AG08395 (cell line): Measurements from ENCODE around the gene NCOA6.
"Not testable (repeated sequence)": the region's sequence is repeated elsewhere in the genome, so short reads cannot be mapped to it uniquely, and the experiment has no call there.

Source experiments
- DNase-seq: peaks from one replicate; pipeline ENCODE4 v3.0.0; 2012; ENCODE audit warnings: mixed read lengths, low spot score

Gene NCOA6

DNA sequence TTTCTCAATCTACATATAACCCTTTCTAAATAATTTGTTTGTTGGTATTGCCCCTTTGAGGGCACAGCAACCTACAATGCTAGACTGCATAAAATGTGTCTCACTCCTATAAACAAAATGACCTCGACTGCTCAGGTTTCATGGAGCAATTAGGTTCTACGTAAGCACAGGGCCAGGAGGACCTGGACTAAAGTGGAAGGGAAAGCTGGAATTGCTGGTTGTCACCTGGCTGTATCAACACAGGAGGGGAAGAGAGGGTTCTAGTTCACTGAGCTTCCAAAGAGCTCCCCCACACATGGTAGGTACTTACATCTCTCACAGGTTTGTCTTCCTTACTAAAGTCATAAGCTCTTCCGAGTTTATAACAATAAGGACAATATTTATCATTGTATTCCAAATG is 51.0 kb downstream of the NCOA6 start:
- no peak for DNase-seq

DNA sequence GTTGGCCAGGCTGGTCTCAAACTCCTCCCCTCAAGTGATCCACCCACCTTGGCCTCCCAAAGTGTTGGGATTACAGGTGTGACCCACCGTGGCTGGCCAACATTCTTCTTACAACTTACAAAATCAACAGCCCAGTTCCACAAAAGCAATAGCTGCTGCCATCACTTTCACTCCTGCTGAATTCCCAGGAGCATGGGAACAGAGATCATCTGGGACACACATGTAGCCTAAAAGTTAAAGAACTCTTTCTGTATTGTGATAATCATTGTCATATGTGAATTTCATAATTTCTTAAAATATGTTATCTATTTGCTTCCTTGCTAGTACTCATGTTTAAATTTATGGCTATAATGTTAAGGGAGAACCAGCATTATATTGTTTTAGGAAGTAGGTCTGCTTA is 51.7 kb downstream of the NCOA6 start:
- no peak for DNase-seq

DNA sequence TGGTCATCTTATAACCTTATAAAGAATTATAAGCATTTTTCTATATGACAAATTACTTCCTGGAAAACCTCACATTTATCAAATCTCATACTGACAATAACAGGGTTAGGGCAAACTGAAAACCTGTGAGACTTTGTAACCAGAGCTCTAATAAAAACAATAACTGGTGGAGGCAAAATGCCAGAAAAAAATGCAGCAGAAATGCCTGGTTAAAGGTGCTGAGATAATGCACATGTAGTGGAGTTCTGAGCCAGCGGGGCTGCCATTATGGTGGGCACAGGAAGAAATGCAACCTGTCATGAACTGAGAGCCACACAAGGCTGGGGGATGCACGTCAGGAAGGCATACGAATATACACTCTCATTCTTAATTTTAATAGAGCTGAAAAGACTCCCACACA is 53.0 kb downstream of the NCOA6 start:
- DNase-seq, result no peak

DNA sequence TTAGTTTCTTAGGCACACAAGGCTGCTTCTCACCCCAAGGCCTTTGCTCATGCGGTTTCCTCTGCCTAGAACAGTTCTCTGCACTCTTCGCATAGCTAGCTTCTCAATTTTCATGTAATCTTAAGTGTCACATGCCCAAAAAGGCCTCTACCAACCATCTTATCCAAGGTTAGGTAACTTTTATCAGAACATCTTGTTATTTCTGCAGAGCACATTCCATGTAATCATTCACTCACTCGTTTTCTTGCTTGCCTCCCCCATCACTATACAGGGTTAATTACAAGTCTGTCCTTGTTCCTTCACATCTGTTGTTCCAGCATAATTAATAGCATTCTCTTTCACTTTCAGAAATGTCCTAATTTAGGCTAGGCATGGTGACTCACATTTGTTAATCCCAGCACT is 53.8 kb downstream of the NCOA6 start:
- DNase-seq, result no peak

DNA sequence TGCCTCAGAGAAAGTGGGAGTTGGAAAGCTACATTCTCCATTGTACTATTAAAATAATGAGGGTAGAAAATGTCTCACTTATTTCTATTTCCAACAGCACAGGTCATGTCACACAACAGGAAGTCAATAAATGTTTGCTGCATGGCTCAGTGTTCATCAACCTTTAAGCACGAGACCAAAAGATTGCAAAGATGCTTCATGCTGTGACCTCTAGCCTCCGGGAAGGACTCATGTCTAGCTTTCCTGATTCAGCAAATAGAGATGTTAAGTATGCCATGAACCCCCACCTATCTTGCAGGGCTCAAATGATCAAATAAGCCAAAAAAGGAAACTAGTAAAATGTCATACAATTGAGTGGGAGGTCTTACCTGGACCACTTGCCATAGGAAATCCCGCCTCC is 57.4 kb downstream of the NCOA6 start:
- DNase-seq, result peak; percentile 52

DNA sequence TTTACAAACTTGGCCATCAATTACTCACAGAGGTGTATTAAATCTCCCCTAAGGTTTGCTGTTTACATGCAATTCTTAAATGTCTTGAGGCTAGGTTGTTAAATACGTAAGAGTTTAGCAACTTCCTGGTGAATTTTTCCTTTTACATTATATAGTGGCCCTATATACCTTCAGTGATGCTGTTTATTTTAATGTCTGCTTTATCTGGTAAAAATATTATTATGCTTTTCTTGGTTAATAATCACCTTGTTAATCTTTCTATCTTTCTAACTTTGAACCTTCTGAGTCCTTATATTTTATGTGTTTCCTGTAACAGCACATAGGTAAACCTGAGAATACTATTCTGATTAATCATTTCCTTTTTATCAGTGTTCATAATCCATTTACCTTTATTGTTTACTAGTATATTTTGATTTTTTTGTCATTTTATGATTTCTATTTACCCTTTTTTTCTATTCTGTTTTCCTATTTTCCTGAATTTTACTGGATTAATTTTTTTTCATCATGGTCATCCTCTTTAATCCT is 63.4 kb downstream of the NCOA6 start:
- DNase-seq, result no peak

DNA sequence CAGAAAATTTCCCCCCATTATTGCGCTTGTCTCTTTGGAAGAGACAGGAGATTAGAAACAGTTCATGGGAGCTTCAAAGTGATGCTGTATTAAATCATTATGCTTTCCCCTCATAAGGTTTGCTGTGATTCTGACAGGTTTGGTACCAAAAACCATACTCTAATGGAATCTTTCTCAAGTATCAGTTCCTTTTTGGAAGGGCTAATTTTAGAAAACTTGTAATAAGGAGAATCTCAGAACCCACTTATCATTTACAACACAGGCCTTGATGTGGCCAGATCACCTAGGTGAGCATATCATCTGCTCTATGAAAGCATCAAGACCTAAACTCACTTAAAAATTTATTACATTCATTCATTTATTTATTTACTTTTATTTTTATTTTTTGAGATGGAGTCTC is 70.1 kb downstream of the NCOA6 start:
- no peak for DNase-seq

DNA sequence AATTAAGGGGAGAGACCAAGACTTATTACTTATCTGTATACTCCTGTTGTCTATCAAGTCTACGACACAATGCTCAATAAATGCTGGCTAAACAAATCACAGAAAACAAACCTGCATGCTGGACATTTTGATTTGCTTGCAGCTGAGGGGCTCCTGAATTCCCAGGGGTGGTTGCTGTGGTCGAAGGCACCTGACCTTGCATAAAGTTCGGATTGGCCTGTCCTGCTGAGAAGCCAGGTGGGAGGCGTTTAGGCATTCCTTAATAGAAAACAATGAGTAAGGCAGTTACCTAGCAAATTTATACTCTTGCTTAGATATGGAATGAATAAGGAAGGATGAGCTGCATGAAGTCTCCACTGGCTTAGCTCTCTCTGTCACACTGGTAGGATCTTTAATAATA is 70.8 kb downstream of the NCOA6 start:
- no peak for DNase-seq

DNA sequence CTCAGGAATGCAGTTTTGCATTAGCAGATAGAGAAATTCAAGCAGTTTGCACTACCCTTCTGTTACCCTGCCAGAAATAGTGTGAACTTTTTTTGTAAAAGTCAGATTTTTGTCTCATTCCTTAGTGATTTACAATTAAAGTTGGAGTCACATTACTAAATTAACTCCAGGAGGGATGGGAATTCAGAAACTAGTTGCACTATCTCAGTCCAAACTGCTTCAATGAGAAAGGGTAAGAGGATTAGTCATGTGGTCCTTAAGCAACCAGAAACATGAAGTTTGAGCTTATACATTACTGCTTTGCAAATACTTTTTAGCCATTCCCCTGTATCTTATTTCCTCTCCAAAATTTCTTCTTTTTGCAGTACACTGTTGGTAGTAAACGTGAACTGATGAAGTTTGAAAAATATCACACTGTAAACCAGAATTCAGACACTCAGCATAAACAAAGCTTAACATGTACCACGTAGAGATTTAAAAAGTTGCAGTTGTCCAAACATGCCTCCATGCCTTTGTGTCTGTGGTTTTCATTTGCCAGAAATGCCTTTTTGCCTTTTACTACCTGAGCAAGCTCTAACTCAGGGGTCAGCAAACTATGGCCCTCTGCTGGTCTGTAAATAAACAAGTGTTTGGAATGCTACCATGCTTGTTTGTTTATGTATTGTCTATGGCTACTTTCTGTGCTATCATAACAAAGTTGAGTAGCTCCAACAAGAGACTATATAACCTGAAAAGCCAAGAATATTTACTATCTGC is 71.6 kb downstream of the NCOA6 start:
- peak; percentile 29 for DNase-seq

DNA sequence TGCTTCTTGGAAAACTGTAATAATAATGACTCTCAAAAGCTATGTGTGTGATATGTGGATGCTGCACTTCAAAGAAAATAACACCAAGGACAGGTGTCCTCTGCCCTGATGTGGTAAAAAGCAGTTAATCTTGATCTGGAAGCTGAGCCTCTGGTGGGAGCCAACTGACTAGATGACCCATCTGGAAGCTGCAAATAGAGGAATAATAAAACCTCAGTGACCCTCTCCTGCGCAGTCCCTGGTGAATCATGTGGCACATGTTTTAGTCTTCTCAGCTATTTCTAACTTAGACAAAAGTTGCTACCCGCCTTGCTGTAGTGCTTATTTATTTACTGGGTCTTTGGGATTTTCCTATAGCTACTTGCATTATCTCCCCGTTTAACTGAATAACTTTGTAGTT is 74.0 kb downstream of the NCOA6 start:
- DNase-seq, result no peak

DNA sequence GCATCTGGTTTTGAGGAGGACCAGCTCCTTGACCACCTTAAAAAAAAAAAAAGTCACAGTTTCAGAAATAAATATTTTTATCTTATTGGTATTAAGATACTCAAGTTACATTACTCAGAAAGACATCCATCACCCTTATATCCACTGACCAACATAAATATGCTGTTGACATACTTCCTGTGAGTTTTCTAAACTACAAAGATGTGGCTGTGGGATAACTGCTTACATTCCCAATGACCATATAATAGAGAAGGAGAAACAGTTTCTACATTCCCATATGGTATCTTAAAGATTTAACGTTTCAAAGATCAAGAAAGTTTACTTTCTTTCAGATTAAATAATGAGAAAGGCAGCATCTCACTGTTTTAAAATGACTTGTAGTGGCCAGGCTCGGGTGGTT is 75.0 kb downstream of the NCOA6 start:
- DNase-seq, result no peak

DNA sequence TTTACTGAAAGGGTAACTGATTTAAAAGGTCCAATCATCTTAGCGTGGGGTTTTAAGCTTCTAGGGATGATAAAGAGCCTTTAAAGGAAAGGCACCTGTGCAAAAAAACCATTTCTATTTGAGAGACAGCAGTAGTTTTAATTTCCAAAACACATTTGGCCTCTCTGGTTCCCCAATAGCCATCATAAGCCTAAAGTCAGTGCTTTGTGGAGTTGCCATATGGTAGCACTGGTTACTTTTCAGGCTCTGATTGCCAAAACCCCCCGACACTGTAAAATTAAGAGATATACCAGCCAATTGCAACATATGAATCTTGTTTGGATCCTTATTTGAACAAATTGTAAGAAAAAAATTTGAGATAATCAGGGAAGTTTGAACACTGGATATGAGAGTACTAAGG is 76.7 kb downstream of the NCOA6 start:
- no peak for DNase-seq

DNA sequence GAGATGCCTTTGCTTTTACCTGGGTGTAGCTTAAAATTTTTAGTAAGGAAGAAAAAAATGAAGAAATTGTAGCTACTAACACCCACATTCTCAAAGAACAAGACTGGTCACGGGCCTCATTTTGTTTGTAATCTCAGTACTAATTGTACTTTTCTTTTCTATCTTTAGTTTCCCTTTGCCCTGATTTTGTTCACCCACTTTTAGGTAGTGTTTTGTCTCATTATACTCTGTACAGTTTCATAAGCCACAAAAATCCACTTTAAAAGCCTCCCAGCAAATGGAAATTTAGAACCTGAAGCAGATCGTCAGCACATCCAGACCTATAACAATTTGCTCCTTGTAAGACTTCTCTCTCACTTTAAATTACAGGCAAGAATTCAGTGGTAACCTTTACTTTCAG is 78.0 kb downstream of the NCOA6 start:
- no peak for DNase-seq

DNA sequence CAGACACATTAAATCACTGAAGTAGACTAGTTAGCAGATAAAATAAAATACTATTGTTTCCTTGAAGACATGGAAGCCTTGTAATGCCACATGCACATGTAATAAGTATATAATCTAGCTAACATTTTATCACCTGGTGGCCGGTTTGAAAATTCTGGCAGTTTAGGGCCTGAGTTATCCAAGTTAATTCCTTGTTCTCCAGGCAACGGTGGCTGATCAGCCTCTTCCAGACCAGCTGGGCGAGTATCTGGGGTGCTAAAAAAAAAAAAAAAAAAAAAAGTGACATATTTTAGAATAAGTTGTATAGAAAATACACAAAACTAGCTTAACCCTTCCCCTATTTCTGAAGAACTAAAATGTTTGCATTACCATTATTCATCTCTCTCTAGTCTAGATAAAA is 78.8 kb downstream of the NCOA6 start:
- no peak for DNase-seq

DNA sequence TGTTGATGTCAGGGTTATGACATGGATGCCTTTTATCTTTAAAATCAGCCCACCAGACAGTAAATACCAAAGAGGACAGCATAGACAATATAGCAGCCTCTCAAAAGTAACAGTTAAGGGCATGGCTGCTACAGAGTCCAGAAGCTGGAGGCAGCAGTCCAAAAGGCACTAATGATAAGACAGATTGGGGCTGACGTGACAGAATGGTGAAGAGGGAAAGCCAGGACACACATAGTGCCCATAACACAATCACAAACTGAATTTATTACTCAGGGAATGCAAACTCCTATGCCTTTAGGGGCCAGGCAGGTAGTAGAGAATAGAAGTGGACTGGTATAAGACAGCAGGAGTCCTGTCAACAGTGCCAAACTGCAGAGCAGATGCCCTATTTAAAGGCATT is 80.6 kb downstream of the NCOA6 start:
- no peak for DNase-seq

DNA sequence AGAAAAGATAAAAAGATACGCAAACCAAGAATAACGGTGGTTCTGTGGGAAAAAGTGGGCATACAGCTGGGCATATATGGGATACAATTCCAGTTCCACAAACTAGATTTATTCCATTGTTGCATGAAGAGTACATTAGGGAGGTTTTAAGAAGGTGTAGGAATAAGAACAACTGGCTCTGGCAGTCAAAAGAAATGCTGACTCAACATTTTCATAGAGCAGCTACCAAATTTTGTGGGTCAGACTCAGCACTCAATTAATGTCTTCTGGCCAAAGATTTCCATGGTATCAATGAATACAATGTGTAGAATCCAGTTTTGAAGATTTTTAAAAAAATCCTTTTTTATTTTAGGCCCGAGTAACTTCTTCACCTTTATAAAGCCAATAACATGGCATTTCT is 81.1 kb downstream of the NCOA6 start:
- no peak for DNase-seq

DNA sequence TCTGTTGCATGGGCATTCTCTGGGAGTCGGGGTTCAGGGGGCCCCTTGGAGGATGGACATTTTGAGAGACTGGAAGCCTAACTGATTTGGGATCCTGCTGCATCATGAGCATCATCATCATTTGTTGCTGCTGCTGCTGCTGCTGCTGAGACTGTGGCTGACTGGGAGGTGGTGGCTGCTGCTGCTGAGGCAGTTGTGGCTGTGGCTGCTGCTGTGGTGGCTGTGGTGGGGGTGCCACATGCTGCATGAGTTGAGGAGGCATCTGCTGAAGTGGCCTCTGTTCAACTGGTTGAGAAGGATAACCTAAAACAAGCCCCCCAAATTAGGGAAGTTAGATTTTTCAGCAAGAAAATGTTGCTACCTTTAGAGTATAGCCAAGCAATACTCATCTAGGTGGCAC is 82.4 kb downstream of the NCOA6 start:
- DNase-seq, result no peak

DNA sequence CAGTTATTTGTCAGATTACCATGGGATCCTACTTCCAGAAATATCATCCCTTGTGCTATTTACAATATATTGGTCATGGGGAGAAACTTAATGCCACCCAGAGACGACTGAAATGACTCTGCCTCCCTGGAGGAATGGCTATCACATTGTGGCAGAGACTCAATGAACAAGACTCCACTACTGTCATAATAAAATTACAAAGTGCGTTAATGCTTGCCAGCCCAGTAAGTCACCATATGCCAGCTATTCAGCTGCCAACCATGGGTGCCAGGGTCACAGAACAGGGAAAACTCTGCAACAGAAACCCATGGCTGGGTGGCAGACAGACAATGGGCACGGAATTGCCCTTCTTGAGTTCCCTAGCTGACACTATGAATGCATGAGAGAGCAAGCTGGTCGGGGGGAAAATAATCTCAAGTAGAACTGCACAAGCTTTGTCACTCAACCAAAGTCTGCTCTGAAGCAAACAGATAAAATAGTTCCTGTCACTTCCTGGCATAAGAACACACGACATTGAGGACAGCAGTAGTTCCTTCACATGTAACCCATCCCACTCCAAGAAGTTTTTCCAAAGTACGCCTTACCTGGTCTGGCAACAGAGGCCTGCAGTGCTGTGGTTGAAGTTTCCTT is 89.2 kb downstream of the NCOA6 start:
- no peak for DNase-seq

DNA sequence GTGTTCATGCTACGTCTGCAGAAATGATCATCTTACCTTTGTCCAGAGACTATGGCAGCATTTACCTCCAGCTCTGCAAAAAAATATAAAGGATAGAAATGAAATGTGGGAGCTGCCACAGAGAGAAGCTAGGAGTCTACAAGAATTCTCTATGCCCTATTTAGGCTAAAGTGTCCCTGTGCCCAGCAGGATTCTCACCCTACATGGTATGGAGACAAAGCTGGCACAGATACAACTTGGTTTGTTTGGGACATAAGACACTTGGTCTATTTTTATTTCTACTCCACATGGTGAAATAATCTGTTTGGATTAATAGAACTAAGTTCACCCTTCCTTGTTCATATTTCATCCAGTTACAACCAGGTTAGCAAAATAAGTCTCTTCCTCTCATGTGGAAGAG is 92.9 kb downstream of the NCOA6 start:
- no peak for DNase-seq

DNA sequence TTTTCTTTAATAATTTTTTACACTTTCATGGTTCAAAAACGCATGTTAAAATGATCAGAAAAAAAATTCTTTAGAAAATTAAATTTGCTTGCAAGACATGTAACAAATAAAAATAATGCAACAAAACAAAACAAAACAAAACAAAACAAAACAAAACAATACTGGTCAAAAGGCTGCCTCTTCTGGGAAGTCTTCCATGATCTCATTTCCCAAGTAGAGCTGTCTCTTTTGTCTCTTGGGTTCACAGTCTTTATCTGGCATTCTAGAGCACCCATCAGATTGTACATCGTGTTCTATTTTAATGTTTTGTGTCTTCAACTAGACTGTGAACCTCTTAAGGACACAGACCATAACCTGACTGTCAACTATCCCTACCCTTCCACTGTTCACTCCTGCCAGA is 96.0 kb downstream of the NCOA6 start:
- DNase-seq, result no peak

DNA sequence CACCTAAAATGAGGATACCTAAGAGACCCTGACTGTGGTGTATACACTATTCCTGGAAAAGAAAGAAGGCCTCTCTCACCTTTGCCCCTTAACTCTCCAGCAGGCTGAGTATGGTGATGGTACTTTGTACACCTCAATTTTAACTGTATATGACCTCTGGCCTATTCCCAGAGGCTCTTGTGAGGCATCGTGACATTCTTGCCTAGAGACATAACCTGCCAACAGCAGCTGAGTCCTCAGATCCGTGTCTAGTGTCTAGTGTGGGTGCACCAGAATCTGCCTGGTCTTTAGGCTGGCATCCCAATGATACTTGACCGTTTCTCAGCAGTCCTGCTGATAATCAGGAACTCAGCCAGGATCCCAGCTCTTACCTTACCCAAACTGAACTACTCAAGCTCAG is 101.3 kb downstream of the NCOA6 start:
- DNase-seq, result no peak

DNA sequence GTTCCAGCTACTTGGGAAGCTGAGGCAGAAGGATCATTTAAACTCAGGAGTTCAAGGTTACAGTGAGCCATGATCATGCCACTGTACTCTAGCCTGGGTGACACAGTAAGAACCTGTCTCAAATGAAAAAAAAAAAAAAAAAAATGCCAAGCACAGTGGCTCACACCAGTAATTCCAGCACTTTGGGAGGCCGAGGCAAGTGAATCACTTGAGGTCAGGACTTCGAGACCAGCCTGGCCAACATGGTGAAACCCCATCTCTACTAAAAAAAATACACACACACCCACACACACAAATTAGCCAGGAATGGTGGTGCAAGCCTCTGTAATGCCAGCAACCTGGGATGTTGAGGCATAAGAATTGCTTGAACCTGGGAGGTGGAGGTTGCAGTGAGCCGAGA is 102.9 kb downstream of the NCOA6 start:
- DNase-seq, result not testable (repeated sequence)

DNA sequence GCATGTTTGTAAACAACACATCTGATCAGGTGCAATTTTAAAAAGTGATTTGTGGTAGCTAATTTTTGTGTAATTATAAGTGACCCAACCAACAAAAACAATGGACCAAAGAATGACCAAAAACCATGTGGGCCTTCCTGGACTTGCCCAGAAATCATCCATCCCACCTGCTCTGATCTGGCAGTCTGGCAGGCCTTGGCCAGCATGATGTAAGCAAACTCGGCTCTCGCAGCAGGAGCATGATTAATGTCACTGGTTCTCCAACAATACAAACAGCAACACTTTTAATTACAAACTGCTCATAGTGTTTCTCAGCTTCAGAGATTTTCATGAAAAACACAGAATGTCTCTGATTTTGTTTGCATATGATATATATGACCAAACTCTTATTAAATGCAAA is 105.2 kb downstream of the NCOA6 start:
- no peak for DNase-seq
